NCI-H526 (cell line): ENCODE results near the gene GPR17.

Source experiments
- DNase-seq, 2 experiments: peaks; one replicate each; lab custom pipeline; 2025; lab: John Stamatoyannopoulos, UW

Gene GPR17

DNA sequence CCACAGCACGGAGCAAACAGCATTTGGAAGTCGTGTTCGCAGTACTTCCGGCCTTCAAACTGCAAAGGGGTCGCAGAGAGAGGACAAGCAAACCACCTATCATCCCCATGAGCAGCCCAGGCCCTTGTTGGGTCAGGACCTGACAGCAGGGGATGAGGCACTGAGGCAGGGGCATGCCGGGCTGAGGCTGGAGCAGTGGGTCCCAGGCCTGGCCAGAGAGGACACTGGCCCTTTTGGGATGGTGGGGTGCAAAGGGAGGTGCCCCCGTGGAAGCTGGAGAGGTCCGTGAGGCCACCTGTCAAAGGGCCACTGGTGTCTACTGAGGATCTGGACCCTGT lies 8.9 kb downstream of the GPR17 start:
- DNase-seq, result no peak

GRCh38 chr2:127655209-127656073 lies 9.5 kb downstream of the GPR17 start:
- no peak for DNase-seq

- no peak for DNase-seq
Measured at GRCh38 chr2:127656569-127657231, 10.7 kb downstream of the GPR17 start.

GRCh38 chr2:127657232-127657595 lies 11.3 kb downstream of the GPR17 start:
- DNase-seq, result no peak

DNA sequence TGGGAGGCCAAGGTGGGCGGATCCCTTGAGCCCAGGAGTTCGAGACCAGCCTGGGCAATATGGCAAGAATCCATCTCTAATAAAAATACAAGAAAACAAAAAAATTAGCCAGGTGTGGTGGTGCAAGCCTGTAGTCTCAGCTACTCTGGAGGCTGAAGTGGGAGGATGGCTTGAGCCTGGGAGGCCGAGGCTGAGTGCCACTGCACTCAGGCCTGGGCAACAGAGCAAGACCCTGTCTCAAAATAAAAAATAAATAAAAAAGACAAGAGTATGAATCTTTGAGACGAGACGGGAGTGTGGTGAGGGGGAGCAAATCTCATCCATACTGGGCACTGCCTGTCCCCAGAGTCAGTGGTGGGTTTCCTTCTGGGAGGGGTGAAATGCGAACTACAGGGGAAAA lies 12.2 kb downstream of the GPR17 start:
- no peak for DNase-seq

- DNase-seq, result no peak
Measured at GRCh38 chr2:127658641-127659407, 12.9 kb downstream of the GPR17 start.

- DNase-seq, result no peak
Measured at GRCh38 chr2:127659408-127660290, 13.7 kb downstream of the GPR17 start.

DNA sequence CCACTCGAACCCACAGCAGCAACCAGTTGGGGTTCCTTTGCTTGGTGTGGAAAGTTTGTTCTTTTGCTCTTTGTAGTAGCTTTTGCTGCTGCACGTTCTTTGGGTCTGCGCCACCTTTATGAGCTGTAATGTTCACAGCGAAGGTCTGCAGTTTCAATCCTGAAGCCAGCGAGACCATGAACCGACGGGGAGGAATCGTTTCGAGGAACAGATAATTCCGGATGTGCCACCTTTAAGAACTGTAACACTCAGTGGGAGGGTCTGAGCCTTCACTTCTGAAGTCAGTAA lies 14.3 kb downstream of the GPR17 start:
- DNase-seq, result no peak

- DNase-seq, result no peak
Measured at GRCh38 chr2:127661072-127661649, 15.2 kb downstream of the GPR17 start.

DNA sequence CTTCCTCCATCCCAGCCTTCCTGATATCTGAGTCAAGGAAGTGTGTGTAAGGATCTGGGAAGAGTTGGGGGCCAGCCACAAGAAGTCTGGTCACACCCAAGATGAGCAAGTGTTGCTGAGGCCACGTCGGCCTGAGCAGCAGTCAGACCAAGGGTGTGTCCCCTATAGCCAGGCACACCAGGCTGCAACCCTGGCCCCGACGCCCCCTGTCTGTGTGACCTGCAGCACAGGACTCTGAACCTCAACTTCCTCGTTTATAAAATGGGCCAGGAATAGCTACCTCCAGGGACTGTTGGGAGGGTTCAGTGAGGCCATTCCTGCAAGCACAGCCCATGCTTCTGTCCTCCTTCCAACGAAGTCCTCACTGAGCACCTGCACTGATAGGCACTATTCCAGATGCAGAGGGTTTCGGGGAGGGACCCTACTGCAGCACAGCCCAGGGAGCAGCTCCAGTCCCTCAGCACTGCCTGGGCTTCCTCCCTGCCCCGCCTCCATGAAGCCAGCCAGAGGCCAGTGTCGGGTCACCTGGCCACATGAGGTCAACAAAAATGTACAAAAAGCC lies 16.1 kb downstream of the GPR17 start:
- DNase-seq, result no peak

DNA sequence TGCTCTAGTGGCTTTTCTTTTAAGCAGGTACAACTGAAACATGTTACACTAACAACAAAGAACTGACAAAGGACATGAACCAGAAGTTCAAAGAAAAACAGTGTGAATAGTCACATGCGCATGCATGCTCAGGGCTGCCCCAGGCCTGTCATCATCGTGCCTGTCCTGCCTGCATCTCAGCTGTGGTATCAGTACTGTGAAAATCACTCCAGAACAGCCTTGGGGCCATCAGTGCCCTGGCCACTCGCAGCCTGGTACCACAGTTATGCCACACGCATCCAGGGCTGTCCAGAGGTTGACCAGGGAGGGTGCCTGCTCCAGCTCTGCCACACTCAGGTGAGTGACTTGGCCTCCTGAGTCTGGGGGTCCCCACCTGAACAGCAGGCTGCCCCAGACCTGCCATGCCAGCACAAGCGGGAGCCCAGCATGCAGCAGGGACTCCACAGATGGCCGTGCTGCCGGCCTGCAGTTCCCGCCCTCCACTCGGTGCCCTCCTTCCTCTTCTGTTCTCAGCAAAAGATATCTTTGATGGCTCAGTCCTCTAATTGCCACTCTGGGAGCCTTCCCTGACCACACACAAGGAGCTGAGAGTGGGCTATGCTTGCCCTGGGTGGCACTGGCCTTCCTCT lies 17.1 kb downstream of the GPR17 start:
- no peak for DNase-seq

DNA sequence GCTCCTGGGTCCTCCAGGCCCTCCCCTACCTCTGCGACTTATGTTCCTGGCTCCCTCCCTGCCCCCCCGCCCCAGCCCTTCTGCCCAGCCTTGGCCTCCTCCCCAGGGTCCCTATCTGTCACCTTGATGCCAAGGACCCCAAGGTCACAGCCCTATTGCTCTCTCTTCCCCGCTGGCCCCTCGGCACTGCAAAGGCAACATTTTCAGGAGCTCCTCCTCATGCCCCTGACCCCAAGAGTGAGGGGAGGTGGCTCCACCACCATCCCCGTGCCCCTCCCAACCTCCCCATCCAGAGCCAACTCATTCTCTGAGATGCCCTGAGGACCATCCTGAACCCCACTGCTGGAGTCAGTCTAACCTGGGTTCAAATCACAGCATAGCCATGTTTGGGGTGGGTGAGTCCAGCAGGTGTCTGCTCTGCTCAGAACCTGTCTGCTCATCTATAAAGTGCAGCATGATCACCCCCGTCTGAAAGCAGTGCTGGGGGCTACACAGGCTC lies 17.7 kb downstream of the GPR17 start:
- no peak for DNase-seq

- DNase-seq, result no peak
Measured at GRCh38 chr2:127664065-127664894, 18.3 kb downstream of the GPR17 start.

- no peak for DNase-seq
Measured at GRCh38 chr2:127664895-127665225, 18.9 kb downstream of the GPR17 start.

DNA sequence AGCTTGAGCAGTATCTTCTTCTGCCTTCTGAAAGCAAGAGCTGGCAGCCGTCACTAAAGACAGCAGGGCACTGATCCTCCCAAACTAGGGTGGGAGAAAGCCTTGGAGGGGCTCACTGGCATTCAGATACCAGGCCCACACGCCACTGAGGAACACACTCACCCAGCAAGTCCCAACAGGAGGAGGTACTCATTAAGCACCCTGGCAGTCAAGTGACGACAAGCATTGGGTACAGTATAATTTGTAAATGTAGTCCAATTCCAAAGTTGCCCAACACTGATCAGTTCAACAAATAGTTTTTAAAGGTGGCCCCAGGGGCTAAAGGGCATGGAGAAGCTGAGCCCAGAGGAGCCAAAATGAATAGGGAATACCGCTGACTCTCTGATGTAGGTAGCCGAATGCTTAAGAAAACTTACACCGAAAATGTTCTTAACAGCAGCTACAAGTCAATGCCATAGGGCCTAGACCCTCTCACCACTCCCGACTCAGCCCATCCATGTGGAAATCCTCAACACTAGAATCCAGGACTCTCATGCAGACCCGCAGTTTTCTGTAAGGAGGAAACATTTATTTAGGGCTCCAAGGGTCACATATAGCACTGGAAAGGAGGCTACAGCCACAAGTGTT lies 19.4 kb downstream of the GPR17 start:
- DNase-seq, result no peak

DNA sequence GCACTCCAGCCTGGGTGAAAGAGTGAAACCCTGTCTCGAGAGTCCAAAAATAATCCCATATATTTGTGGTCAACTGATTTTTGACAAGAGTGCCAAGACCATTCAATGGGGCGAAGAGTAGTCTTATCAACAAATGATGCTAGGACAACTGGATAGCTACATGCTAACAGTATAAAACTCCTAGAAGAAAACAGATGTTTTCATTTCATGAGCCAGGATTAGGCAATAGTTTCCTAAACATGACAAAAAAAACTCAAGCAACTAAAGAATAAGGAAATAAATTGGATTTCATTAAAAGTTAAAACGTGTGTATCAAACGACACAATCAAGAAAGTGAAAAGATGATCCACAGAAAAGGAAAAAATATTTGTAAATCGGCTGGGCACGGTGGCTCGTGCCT lies 23.1 kb downstream of the GPR17 start:
- no peak for DNase-seq

- DNase-seq, result no peak
Measured at GRCh38 chr2:127670055-127670956, 24.4 kb downstream of the GPR17 start.

DNA sequence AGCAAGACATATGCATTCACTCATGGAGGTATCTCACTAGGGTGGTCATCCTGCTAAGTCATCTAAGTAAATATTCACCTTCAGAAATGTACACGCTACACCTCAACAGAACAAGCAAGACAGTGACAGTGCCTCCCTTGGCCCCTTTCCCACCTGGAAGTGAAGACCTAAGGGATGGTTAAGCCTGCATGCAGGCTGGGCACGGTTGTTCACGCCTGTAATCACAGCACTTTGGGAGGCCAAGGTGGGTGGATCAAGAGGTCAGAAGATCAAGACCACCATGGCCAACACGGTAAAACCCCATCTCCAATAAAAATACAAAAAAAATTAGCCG lies 25.0 kb downstream of the GPR17 start:
- DNase-seq, result no peak
